ENCODE data around the gene LEO1.

The LEO1 gene

GRCh38 chr15:51931016-51931415, 40.6 kb downstream of the LEO1 start:
- DNase-seq (ENCODE audit: low read depth) = no peak

GRCh38 chr15:51926809-51927208, 44.8 kb downstream of the LEO1 start:
- no peak for DNase-seq (ENCODE audit: low read depth)

DNA sequence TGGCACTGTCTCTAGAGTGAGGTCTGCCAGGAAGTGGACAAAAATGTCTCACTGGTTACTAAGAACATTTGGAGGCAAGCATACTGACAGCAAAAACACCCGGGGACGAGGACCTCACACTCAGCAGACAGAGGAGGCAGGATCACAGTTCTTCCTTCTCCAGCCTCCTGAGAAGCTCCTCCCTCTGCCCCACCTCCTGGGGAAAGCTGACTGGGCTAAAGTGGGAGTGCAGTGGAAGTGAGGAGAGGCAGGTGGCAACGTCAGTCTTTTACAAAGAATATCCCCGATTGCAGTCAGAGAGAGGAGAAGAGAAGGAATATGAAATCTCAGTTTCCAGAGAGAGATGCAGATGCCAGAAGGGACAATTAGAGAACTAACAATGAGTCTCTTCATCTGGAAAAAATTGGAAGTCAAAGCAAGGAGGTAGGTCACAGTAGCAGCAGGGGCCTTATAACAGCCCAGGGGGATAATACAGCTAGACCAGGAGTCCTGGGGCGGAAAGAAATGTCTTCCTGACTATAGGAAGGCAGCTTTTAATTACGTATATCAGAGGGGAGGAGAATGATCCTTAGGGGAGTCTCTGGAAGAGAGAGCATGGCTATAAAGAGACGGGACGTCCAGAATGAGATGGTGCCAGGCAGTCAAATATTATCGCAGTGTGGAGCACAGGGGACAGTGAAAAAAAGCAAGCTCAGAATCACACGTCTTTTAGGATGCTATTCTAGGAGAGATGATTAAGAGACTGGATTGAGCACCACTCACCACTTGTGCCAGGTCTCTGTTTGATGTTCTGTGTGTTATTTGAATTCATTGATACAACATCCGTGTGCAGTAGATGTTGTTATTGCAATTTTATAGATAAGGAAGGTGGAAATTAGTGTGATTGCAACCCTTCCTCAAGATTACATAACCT, 47.2 kb downstream of the LEO1 start:
- no peak for DNase-seq (ENCODE audit: low read depth)

DNA sequence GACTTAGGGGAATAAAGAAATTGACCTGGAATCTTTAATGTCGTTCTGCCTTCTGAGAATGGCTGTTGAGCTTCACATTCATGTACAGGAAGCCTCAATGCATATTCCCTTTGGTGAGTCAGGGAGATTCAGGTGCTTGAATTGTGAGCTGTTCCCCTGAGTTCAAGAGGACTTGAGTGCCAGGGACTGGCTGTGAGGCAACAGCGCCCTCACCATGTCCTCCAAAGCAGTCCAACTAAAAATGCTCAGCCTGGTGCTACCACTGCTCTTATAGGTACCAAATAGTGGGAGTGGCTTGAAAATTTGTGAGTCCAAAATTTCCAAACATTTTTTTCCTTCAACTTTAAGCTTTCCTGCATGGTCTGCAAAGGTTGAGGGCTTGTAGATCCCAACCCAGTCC, 54.1 kb downstream of the LEO1 start:
- DNase-seq (ENCODE audit: low read depth) = no peak

DNA sequence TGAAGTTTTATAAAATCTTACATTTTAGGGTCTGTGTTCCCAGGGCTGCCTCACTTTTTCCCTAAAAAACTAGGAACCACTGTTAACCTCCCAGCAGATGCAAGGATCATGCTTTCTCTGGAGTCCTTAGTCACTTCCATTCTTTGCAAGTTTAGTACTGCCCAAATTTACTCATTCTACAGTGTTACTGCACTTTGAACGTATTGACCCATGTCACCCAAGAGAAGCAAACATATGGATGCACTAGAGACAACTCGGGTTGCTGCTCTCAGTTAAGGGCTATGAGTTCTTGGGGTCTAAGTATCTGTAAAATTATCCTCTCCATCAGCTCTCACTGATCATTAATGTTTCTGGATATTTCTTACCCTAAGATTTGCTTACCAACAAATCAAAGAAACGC, 59.0 kb downstream of the LEO1 start:
- no peak for DNase-seq (ENCODE audit: low read depth)

- DNase-seq (ENCODE audit: low read depth) = no peak
These were observed 62.0 kb downstream of the LEO1 start for GRCh38 chr15:51909584-51909983.

- DNase-seq (ENCODE audit: low read depth) = no peak
These were observed 63.3 kb downstream of the LEO1 start for GRCh38 chr15:51908316-51908715.

- DNase-seq (ENCODE audit: low read depth) = no peak
These were observed 64.3 kb downstream of the LEO1 start for GRCh38 chr15:51907136-51907862.

DNA sequence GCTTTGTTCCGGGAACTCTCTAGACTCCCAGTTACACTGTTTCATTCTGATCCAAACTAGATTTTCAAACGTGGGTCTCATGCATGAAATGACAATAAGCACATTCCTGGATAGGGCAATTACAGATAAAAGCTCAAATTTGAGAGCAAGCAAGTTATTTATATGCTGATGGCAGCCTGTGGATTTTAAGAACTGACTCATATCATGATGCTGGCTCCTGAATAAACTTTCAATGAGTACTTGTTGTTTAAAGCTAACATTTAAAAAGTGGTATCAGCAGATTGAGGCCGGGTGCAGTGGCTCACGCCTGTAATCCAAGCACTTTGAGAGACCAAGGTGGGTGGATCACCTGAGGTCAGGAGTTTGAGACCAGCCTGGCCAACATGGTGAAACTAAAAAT, 66.6 kb downstream of the LEO1 start:
- DNase-seq (ENCODE audit: low read depth) = no peak

- DNase-seq (ENCODE audit: low read depth) = no peak
These were observed 67.2 kb downstream of the LEO1 start for GRCh38 chr15:51904421-51904820.

DNA sequence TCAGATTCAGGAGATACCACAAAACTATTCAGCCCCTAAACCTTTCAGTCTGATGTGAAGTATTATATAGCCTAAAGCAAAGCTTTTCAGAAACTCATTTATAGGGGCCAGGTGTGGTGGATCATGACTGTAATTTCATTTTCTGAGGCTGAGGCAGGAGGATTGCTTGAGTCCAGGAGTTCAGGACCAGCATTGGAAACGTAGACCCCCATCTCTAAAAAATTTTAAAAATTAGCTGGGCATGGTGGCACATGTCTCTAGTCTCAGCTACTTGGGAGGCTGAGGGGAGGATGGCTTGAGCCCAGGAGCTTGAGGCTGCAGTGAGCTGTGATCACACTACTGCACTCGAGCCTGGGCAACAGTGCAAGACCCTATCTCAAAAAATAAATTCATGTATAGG, 82.1 kb downstream of the LEO1 start:
- no peak for DNase-seq (ENCODE audit: low read depth)

- no peak for DNase-seq (ENCODE audit: low read depth)
These were observed 82.9 kb downstream of the LEO1 start for GRCh38 chr15:51888593-51889195.
